WTC11 (cell line): ENCODE results near the gene SORCS1. TPM values are rescaled to one million over a fixed set of nuclear protein-coding genes. Genes with fewer than 3 reads are reported as not detected.

Experiments
- ARID4B ChIP-seq: sonication (generic); formaldehyde crosslinking; IDR thresholded peaks from 2 replicates; pipeline ENCODE4 v1.8.0; 2023; ENCODE audit warnings: missing genetic modification reagents, mild to moderate bottlenecking, borderline replicate concordance
- CREB1 ChIP-seq: sonication (generic); formaldehyde crosslinking; IDR thresholded peaks from 2 replicates; pipeline ENCODE4 v1.8.0; 2023; ENCODE audit warnings: mild to moderate bottlenecking, missing genetic modification reagents
- CTCF ChIP-seq: fragments of 200-600 bp; IDR thresholded peaks from 2 replicates; pipeline ENCODE4 v1.8.0; 2022; ENCODE audit warnings: antibody characterized with exemption
- FOXK1 ChIP-seq: sonication (generic); formaldehyde crosslinking; IDR thresholded peaks from 2 replicates; pipeline ENCODE4 v1.8.0; 2022; ENCODE audit warnings: mild to moderate bottlenecking, moderate library complexity, missing genetic modification reagents
- SMAD4 ChIP-seq: sonication (generic); formaldehyde crosslinking; IDR thresholded peaks from 2 replicates; pipeline ENCODE4 v1.8.0; 2022; ENCODE audit warnings: mild to moderate bottlenecking, missing genetic modification reagents
- TCF7 ChIP-seq: sonication (generic); formaldehyde crosslinking; IDR thresholded peaks from 2 replicates; pipeline ENCODE4 v1.8.0; 2022; ENCODE audit warnings: mild to moderate bottlenecking, low read depth, missing genetic modification reagents, moderate library complexity
- TP53 ChIP-seq: sonication (generic); formaldehyde crosslinking; IDR thresholded peaks from 2 replicates; pipeline ENCODE4 v1.8.1; 2023; ENCODE audit warnings: mild to moderate bottlenecking, missing genetic modification reagents
- ZNF138 ChIP-seq: sonication (generic); formaldehyde crosslinking; conservative IDR thresholded peaks from 2 replicates; pipeline ENCODE4 v1.8.1; 2022; ENCODE audit warnings: mild to moderate bottlenecking, moderate library complexity, missing genetic modification reagents
- ZNF263 ChIP-seq: sonication (generic); formaldehyde crosslinking; IDR thresholded peaks from 2 replicates; pipeline ENCODE4 v1.8.1; 2022; ENCODE audit warnings: low read depth, mild to moderate bottlenecking, moderate library complexity, missing genetic modification reagents
- ZNF532 ChIP-seq: fragments of 250-450 bp; sonication (Bioruptor Pico); IDR thresholded peaks from 2 replicates; pipeline ENCODE4 v1.9.0; 2021; ENCODE audit warnings: mild to moderate bottlenecking, borderline replicate concordance
- total RNA-seq: library from RNA; stranded (reverse); gene quantifications from 3 replicates; pipeline ENCODE4 v1.2.3, GENCODE V29; 2021
- TF ChIP-seq, protein P1 (sequence below): sonication (generic); formaldehyde crosslinking; IDR thresholded peaks from 2 replicates; pipeline ENCODE4 v1.8.1; 2023; ENCODE audit warnings: mild to moderate bottlenecking, missing genetic modification reagents, borderline replicate concordance
- TF ChIP-seq, protein P2 (sequence below): sonication (generic); formaldehyde crosslinking; IDR thresholded peaks from 2 replicates; pipeline ENCODE4 v1.8.1; 2023; ENCODE audit warnings: mild to moderate bottlenecking, missing genetic modification reagents
- TF ChIP-seq, protein P3 (sequence below): sonication (generic); formaldehyde crosslinking; IDR thresholded peaks from 2 replicates; pipeline ENCODE4 v1.8.1; 2023; ENCODE audit warnings: mild to moderate bottlenecking, moderate library complexity, missing genetic modification reagents
- TF ChIP-seq, protein P4 (sequence below): sonication (generic); formaldehyde crosslinking; IDR thresholded peaks from 2 replicates; pipeline ENCODE4 v1.8.0; 2022; ENCODE audit warnings: mild to moderate bottlenecking, missing genetic modification reagents

The SORCS1 gene
- total RNA-seq, 1 experiment from 2014 or later: 3.3 TPM

GRCh38 chr10:106935978-106936451 is 228.5 kb downstream of the SORCS1 start (continued):
- TF ChIP-seq ZNF532 (CRISPR knock-in tag): no peak
- no peak for TF ChIP-seq TP53
- TF ChIP-seq, protein P1, sequence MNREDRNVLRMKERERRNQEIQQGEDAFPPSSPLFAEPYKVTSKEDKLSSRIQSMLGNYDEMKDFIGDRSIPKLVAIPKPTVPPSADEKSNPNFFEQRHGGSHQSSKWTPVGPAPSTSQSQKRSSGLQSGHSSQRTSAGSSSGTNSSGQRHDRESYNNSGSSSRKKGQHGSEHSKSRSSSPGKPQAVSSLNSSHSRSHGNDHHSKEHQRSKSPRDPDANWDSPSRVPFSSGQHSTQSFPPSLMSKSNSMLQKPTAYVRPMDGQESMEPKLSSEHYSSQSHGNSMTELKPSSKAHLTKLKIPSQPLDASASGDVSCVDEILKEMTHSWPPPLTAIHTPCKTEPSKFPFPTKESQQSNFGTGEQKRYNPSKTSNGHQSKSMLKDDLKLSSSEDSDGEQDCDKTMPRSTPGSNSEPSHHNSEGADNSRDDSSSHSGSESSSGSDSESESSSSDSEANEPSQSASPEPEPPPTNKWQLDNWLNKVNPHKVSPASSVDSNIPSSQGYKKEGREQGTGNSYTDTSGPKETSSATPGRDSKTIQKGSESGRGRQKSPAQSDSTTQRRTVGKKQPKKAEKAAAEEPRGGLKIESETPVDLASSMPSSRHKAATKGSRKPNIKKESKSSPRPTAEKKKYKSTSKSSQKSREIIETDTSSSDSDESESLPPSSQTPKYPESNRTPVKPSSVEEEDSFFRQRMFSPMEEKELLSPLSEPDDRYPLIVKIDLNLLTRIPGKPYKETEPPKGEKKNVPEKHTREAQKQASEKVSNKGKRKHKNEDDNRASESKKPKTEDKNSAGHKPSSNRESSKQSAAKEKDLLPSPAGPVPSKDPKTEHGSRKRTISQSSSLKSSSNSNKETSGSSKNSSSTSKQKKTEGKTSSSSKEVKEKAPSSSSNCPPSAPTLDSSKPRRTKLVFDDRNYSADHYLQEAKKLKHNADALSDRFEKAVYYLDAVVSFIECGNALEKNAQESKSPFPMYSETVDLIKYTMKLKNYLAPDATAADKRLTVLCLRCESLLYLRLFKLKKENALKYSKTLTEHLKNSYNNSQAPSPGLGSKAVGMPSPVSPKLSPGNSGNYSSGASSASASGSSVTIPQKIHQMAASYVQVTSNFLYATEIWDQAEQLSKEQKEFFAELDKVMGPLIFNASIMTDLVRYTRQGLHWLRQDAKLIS (CRISPR knock-in tag): no peak
- no peak for TF ChIP-seq FOXK1 (CRISPR knock-in tag)
- TF ChIP-seq CTCF: no peak
- TF ChIP-seq ARID4B (CRISPR knock-in tag): no peak
- no peak for TF ChIP-seq ZNF138 (CRISPR knock-in tag)
- TF ChIP-seq, protein P2, sequence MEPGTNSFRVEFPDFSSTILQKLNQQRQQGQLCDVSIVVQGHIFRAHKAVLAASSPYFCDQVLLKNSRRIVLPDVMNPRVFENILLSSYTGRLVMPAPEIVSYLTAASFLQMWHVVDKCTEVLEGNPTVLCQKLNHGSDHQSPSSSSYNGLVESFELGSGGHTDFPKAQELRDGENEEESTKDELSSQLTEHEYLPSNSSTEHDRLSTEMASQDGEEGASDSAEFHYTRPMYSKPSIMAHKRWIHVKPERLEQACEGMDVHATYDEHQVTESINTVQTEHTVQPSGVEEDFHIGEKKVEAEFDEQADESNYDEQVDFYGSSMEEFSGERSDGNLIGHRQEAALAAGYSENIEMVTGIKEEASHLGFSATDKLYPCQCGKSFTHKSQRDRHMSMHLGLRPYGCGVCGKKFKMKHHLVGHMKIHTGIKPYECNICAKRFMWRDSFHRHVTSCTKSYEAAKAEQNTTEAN: no peak
- TF ChIP-seq SMAD4 (CRISPR knock-in tag): no peak
- TF ChIP-seq TCF7: no peak
- TF ChIP-seq ZNF263 (CRISPR knock-in tag): no peak
- TF ChIP-seq, protein P3, sequence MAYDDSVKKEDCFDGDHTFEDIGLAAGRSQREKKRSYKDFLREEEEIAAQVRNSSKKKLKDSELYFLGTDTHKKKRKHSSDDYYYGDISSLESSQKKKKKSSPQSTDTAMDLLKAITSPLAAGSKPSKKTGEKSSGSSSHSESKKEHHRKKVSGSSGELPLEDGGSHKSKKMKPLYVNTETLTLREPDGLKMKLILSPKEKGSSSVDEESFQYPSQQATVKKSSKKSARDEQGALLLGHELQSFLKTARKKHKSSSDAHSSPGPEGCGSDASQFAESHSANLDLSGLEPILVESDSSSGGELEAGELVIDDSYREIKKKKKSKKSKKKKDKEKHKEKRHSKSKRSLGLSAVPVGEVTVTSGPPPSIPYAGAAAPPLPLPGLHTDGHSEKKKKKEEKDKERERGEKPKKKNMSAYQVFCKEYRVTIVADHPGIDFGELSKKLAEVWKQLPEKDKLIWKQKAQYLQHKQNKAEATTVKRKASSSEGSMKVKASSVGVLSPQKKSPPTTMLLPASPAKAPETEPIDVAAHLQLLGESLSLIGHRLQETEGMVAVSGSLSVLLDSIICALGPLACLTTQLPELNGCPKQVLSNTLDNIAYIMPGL (CRISPR knock-in tag): no peak
- TF ChIP-seq CREB1: no peak
- TF ChIP-seq, protein P4, sequence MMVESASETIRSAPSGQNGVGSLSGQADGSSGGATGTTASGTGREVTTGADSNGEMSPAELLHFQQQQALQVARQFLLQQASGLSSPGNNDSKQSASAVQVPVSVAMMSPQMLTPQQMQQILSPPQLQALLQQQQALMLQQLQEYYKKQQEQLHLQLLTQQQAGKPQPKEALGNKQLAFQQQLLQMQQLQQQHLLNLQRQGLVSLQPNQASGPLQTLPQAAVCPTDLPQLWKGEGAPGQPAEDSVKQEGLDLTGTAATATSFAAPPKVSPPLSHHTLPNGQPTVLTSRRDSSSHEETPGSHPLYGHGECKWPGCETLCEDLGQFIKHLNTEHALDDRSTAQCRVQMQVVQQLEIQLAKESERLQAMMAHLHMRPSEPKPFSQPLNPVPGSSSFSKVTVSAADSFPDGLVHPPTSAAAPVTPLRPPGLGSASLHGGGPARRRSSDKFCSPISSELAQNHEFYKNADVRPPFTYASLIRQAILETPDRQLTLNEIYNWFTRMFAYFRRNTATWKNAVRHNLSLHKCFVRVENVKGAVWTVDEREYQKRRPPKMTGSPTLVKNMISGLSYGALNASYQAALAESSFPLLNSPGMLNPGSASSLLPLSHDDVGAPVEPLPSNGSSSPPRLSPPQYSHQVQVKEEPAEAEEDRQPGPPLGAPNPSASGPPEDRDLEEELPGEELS (CRISPR knock-in tag): no peak
